ENCODE measurements around the gene MPPED2.

The MPPED2 gene

GRCh38 chr11:30455025-30455424, 131.1 kb downstream of the MPPED2 start:
- no peak for DNase-seq

- no peak for DNase-seq
Observed at GRCh38 chr11:30454541-30454940, 131.6 kb downstream of the MPPED2 start.

- no peak for DNase-seq
Observed at GRCh38 chr11:30454111-30454510, 132.0 kb downstream of the MPPED2 start.

- DNase-seq, result no peak
Observed at GRCh38 chr11:30453705-30454104, 132.4 kb downstream of the MPPED2 start.

GRCh38 chr11:30452842-30453241, 133.3 kb downstream of the MPPED2 start:
- DNase-seq, result no peak

- no peak for DNase-seq
Observed at GRCh38 chr11:30452114-30452513, 134.0 kb downstream of the MPPED2 start.

GRCh38 chr11:30451626-30452025, 134.5 kb downstream of the MPPED2 start:
- DNase-seq, result no peak

- no peak for DNase-seq
Observed at GRCh38 chr11:30451167-30451566, 135.0 kb downstream of the MPPED2 start.

GRCh38 chr11:30447058-30447640, 139.0 kb downstream of the MPPED2 start:
- no peak for DNase-seq

GRCh38 chr11:30446520-30446919, 139.6 kb downstream of the MPPED2 start:
- DNase-seq, result no peak

GRCh38 chr11:30445056-30445455, 141.1 kb downstream of the MPPED2 start:
- DNase-seq, result no peak

GRCh38 chr11:30440510-30440909, 145.6 kb downstream of the MPPED2 start:
- DNase-seq, result no peak

GRCh38 chr11:30436801-30437200, 149.4 kb downstream of the MPPED2 start:
- no peak for DNase-seq

- no peak for DNase-seq
Observed at GRCh38 chr11:30435488-30435887, 150.7 kb downstream of the MPPED2 start.

GRCh38 chr11:30434901-30435300, 151.3 kb downstream of the MPPED2 start:
- DNase-seq, result no peak

- no peak for DNase-seq
Observed at GRCh38 chr11:30433831-30434230, 152.3 kb downstream of the MPPED2 start.

GRCh38 chr11:30432716-30433115, 153.4 kb downstream of the MPPED2 start:
- no peak for DNase-seq

- no peak for DNase-seq
Observed at GRCh38 chr11:30432178-30432577, 154.0 kb downstream of the MPPED2 start.

GRCh38 chr11:30431127-30431814, 154.9 kb downstream of the MPPED2 start:
- no peak for DNase-seq

- DNase-seq, result no peak
Observed at GRCh38 chr11:30429550-30429949, 156.6 kb downstream of the MPPED2 start.

GRCh38 chr11:30426781-30427180, 159.4 kb downstream of the MPPED2 start:
- no peak for DNase-seq

- no peak for DNase-seq
Observed at GRCh38 chr11:30424844-30425243, 161.3 kb downstream of the MPPED2 start.

- no peak for DNase-seq
Observed at GRCh38 chr11:30424321-30424720, 161.8 kb downstream of the MPPED2 start.

- DNase-seq, result no peak
Observed at GRCh38 chr11:30423886-30424285, 162.3 kb downstream of the MPPED2 start.

Data from amygdala (tissue), 56 donors.